Subcutaneous abdominal adipose tissue (tissue), 5 donors: Measurements from ENCODE around the gene USP17L15.
"Not testable (repeated sequence)": the region's sequence is repeated elsewhere in the genome, so short reads cannot be mapped to it uniquely, and the experiment has no call there.

Experiments used
- H3K27ac ChIP-seq: one replicate; pipeline ENCODE4 v1.7.0; 2013; ENCODE audit warnings: low read depth, mild to moderate bottlenecking, inconsistent platforms, low read length, moderate library complexity
- H3K27me3 ChIP-seq, 5 donors: one replicate each; pipeline ENCODE4 v1.7.0; 2013; ENCODE audit warnings: low read length in 5 of 5, inconsistent platforms in 1 of 5; ENCODE audit not compliant: control insufficient read depth in 5 of 5, insufficient read depth in 4 of 5
- H3K36me3 ChIP-seq, 5 donors: one replicate each; pipeline ENCODE4 v1.7.0; 2013; ENCODE audit warnings: low read length in 5 of 5; ENCODE audit not compliant: control insufficient read depth in 5 of 5, insufficient read depth in 5 of 5
- H3K4me1 ChIP-seq, 5 donors: one replicate each; pipeline ENCODE4 v1.7.0; 2013; ENCODE audit warnings: low read length in 5 of 5, mild to moderate bottlenecking in 3 of 5, moderate library complexity in 1 of 5; ENCODE audit not compliant: control insufficient read depth in 5 of 5, insufficient read depth in 5 of 5
- H3K4me3 ChIP-seq, 5 donors: one replicate each; pipeline ENCODE4 v1.7.0; 2013; ENCODE audit warnings: low read length in 5 of 5, low read depth in 1 of 5
- H3K9ac ChIP-seq, 5 donors: one replicate each; pipeline ENCODE4 v1.7.0; 2013; ENCODE audit warnings: low read length in 5 of 5, mild to moderate bottlenecking in 4 of 5, moderate library complexity in 3 of 5
- H3K9me3 ChIP-seq, 5 donors: one replicate each; pipeline ENCODE4 v1.7.0; 2013; ENCODE audit warnings: low read length in 5 of 5; ENCODE audit not compliant: control insufficient read depth in 5 of 5
- donor health status: healthy.
- donor health status: healthy.
- donor health status: healthy.
- donor health status: healthy.
- donor health status: healthy.

The USP17L15 gene, protein sequence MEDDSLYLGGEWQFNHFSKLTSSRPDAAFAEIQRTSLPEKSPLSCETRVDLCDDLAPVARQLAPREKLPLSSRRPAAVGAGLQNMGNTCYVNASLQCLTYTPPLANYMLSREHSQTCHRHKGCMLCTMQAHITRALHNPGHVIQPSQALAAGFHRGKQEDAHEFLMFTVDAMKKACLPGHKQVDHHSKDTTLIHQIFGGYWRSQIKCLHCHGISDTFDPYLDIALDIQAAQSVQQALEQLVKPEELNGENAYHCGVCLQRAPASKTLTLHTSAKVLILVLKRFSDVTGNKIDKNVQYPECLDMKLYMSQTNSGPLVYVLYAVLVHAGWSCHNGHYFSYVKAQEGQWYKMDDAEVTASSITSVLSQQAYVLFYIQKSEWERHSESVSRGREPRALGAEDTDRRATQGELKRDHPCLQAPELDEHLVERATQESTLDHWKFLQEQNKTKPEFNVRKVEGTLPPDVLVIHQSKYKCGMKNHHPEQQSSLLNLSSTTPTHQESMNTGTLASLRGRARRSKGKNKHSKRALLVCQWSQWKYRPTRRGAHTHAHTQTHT

DNA sequence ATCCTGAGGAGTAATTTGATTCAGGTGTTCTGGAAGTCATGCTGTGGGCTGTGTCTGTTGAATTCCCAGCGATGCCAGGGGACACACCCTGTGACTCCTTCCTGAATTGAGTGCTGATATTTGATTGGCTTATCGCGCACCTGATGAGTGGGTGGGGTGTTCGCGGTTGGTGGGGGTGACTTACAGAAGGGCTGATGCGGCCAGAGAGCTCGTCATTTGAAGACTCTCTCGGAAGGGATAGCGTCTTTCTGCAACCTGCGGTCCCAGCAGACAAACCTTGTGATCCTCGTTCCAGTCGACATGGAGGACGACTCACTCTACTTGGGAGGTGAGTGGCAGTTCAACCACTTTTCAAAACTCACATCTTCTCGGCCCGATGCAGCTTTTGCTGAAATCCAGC, at the start of gene USP17L15:
TSS of gene USP17L15 (plus strand) at position 301 of the 400 bp plus-strand sequence. CDS start at position 301, 0 bp downstream.
- H3K27ac ChIP-seq = not testable (repeated sequence)

DNA sequence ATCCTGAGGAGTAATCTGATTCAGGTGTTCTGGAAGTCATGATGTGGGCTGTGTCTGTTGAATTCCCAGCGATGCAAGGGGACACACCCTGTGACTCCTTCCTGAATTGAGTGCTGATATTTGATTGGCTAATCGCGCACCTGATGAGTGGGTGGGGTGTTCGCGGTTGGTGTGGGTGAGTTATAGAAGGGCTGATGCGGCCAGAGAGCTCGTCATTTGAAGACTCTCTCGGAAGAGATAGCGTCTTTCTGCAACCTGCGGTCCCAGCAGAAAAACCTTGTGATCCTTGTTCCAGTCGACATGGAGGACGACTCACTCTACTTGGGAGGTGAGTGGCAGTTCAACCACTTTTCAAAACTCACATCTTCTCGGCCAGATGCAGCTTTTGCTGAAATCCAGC, 23.8 kb upstream of the USP17L15 start, which contains the start of gene USP17L10:
TSS of gene USP17L10 (plus strand) at position 301 of the 400 bp plus-strand sequence. CDS start at position 301, 0 bp downstream.
- H3K4me3 ChIP-seq, H3K4me1 ChIP-seq, H3K9ac ChIP-seq, H3K36me3 ChIP-seq, H3K27ac ChIP-seq, H3K27me3 ChIP-seq, H3K9me3 ChIP-seq: not testable (repeated sequence)

More for the DNA sequence above, at the start of gene USP17L15:
- H3K9ac ChIP-seq, H3K9me3 ChIP-seq, H3K27me3 ChIP-seq, H3K4me1 ChIP-seq, H3K36me3 ChIP-seq, H3K4me3 ChIP-seq: not testable (repeated sequence)

- H3K9me3 ChIP-seq, H3K36me3 ChIP-seq, H3K9ac ChIP-seq, H3K27ac ChIP-seq, H3K4me1 ChIP-seq, H3K4me3 ChIP-seq, H3K27me3 ChIP-seq: not testable (repeated sequence)
Observed at GRCh38 chr4:9214701-9215100, 19.5 kb upstream of the USP17L15 start.

DNA sequence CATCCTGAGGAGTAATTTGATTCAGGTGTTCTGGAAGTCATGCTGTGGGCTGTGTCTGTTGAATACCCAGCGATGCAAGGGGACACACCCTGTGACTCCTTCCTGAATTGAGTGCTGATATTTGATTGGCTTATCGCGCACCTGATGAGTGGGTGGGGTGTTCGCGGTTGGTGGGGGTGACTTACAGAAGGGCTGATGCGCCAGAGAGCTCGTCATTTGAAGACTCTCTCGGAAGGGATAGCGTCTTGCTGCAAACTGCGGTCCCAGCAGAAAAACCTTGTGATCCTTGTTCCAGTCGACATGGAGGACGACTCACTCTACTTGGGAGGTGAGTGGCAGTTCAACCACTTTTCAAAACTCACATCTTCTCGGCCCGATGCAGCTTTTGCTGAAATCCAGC, 19.1 kb upstream of the USP17L15 start, which contains the start of gene USP17L11:
TSS of gene USP17L11 (plus strand) at position 301 of the 400 bp plus-strand sequence. CDS start at position 301, 0 bp downstream.
- H3K9me3 ChIP-seq, H3K4me1 ChIP-seq, H3K4me3 ChIP-seq, H3K9ac ChIP-seq, H3K27me3 ChIP-seq, H3K36me3 ChIP-seq, H3K27ac ChIP-seq: not testable (repeated sequence)

DNA sequence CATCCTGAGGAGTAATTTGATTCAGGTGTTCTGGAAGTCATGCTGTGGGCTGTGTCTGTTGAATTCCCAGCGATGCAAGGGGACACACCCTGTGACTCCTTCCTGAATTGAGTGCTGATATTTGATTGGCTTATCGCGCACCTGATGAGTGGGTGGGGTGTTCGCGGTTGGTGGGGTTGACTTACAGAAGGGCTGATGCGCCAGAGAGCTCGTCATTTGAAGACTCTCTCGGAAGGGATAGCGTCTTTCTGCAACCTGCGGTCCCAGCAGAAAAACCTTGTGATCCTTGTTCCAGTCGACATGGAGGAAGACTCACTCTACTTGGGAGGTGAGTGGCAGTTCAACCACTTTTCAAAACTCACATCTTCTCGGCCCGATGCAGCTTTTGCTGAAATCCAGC, 14.3 kb upstream of the USP17L15 start, which contains the start of gene USP17L12:
TSS of gene USP17L12 (plus strand) at position 301 of the 400 bp plus-strand sequence. CDS start at position 301, 0 bp downstream.
- H3K9me3 ChIP-seq, H3K4me3 ChIP-seq, H3K4me1 ChIP-seq, H3K36me3 ChIP-seq, H3K9ac ChIP-seq, H3K27me3 ChIP-seq, H3K27ac ChIP-seq: not testable (repeated sequence)

- not testable (repeated sequence) for H3K4me3 ChIP-seq, H3K4me1 ChIP-seq, H3K27me3 ChIP-seq, H3K27ac ChIP-seq, H3K36me3 ChIP-seq, H3K9me3 ChIP-seq, H3K9ac ChIP-seq
Observed at GRCh38 chr4:9224596-9224995, 9.6 kb upstream of the USP17L15 start, which contains the start of gene USP17L13. Gene USP17L13, plus strand, starts transcription at chr4:9224896. Its CDS starts 0 bp downstream, at chr4:9224896.

DNA sequence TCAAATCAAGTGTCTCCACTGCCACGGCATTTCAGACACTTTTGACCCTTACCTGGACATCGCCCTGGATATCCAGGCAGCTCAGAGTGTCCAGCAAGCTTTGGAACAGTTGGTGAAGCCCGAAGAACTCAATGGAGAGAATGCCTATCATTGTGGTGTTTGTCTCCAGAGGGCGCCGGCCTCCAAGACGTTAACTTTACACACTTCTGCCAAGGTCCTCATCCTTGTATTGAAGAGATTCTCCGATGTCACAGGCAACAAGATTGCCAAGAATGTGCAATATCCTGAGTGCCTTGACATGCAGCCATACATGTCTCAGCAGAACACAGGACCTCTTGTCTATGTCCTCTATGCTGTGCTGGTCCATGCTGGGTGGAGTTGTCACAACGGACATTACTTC, 3.9 kb upstream of the USP17L15 start:
- not testable (repeated sequence) for H3K27ac ChIP-seq, H3K4me1 ChIP-seq, H3K36me3 ChIP-seq, H3K27me3 ChIP-seq, H3K9ac ChIP-seq, H3K4me3 ChIP-seq, H3K9me3 ChIP-seq

DNA sequence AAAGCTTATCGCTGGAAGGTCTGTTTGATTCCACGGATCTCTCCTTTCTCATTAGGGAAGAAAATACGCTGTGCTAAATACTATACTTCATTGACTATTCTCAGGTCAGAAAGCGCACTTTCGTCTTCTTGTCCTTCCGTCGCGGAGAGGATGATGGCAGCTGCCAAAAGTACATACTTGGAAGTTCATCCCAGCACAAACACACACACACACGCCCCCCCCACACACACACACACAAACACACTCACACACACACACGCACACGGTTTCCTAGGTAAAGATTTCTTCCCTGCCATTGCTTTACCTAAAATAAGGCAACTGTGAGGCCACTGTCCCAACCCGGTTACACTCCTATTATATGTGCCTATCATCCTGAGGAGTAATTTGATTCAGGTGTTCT, 4.3 kb downstream of the USP17L15 start:
- H3K27ac ChIP-seq, H3K4me3 ChIP-seq, H3K4me1 ChIP-seq, H3K9me3 ChIP-seq, H3K9ac ChIP-seq, H3K27me3 ChIP-seq, H3K36me3 ChIP-seq: not testable (repeated sequence)

DNA sequence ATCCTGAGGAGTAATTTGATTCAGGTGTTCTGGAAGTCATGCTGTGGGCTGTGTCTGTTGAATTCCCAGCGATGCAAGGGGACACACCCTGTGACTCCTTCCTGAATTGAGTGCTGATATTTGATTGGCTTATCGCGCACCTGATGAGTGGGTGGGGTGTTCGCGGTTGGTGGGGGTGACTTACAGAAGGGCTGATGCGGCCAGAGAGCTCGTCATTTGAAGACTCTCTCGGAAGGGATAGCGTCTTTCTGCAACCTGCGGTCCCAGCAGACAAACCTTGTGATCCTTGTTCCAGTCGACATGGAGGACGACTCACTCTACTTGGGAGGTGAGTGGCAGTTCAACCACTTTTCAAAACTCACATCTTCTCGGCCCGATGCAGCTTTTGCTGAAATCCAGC, 9.4 kb downstream of the USP17L15 start, which contains the start of gene USP17L17:
TSS of gene USP17L17 (plus strand) at position 301 of the 400 bp plus-strand sequence. CDS start at position 301, 0 bp downstream.
- not testable (repeated sequence) for H3K36me3 ChIP-seq, H3K4me1 ChIP-seq, H3K27me3 ChIP-seq, H3K9me3 ChIP-seq, H3K9ac ChIP-seq, H3K27ac ChIP-seq, H3K4me3 ChIP-seq

- H3K27ac ChIP-seq, H3K4me3 ChIP-seq, H3K4me1 ChIP-seq, H3K27me3 ChIP-seq, H3K9ac ChIP-seq, H3K36me3 ChIP-seq, H3K9me3 ChIP-seq: not testable (repeated sequence)
Observed at GRCh38 chr4:9247953-9248680, 13.9 kb downstream of the USP17L15 start, which contains the start of gene USP17L18. Gene USP17L18, plus strand, starts transcription at chr4:9248630. Its CDS starts 0 bp downstream, at chr4:9248630.
